Activated CD4-positive, alpha-beta T cell treated with anti-CD3 and anti-CD28 coated beads, Interleukin-2, amount 50 U/mL, for 48 hours (primary cell): ENCODE results near the gene FZD10.

Experiments
- DNase-seq, 2 experiments: peaks; one replicate each; pipeline ENCODE4 v3.0.0-alpha.2; 2020

The FZD10 gene

DNA sequence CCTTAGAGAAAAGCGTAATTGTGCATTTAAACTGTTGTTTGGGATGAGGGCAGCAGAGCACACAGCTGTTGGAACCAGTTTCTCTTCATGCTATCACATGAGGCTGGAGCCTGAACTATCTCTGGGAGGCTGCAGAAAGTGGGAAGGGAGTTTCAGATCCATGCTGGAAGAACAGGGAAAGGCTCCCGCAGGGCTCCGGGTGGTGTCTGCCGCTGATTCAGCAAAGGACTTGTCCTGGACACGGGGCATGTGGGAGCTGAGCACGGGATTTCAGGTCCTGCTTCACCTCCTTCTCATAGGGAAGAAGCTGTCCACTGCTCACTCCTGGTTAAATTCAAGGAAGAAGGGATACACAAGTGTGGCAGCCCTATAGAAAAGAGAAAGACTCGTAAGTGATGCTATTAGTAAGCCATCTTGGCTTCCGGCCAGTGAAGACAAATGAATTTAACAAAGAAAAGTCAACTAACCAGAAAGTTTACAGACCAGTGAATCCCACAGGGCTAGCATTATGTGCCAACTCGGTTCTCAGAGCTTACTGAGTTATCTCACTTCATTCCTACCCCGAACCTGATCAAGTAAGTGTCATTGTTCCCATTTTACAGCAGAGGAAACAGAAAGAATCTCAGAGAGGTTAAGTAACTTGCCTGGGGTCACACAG, 6.7 kb upstream of the FZD10 start:
- no peak for DNase-seq

DNA sequence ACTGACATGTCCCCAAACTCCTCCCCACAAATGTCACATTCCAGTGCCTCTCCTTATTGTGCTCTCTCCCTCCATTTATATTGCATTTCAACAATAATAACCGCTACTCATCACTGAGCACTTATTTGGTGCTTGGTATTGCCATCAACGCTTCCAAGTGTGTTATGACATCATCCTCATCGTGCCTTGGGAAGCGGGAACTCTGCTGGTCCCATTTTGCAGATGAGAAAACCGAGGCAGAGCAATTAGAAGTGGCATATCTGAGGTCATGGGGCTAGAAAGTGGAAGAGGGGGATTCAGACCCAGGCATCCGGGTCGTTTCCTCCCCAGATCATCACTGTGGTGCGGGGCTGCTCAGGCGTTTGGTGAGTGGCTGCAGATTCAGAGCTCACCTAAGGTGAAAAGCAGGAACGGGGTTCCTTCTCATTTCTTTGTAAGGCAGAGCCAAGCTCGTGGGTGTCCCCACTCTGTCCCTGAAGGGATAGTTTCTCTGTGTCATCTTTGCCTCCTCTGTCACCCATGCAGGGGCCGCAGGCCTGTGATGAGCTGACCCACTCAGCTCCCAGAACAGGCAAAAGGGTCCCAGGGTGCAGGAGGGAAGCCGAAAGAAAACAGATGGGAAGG, 5.5 kb upstream of the FZD10 start:
- DNase-seq = no peak

DNA sequence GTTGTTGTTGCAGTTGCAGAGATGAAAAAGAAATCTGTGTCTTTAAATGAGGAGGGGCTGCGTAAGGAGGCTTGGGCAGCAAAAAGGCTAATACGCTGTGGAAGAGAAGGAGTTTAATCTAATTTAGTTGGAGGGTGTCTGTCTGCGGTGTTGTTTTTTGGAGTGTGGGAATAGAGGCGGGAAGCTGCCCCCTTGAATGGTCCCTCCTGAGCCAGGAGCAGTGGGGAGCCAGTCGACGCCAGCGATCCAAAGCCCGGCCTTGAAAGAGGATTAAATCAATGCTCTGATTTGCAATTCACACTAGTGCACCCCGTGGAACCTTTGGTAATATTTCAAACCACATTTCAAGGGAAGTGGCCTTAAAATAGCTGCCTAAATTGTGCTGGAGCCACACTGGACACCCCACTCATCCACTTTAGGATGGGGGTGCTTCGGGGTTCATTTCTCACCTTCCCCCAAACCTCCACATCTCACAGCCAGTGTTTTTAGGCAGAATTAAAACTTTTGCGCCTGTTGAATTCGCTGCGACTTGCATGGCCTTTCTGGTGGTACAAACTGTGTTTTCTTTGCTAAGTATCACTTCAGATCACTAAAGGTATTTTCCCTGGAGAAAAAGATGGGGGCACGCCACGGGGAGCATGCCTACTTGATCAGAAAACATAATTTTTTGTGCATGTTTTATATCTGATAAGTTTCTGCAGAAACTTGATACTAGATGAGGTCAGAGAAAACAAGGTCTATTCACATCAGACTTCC, 4.1 kb upstream of the FZD10 start:
- DNase-seq = no peak

DNA sequence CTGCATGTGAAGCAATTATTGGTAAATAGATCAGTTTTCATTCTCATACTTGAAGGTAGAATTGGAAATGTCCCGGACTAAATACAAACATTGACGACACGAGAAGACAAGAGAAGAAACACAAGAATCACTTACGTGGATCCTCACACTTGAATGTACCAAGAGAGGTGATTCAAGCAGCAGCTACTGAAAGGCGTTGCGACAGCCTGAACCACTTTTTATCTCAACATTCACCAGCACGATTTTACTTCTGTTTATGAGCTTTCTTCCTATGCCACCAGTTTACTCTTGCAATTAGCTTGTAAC, 3.6 kb upstream of the FZD10 start:
- DNase-seq = no peak

DNA sequence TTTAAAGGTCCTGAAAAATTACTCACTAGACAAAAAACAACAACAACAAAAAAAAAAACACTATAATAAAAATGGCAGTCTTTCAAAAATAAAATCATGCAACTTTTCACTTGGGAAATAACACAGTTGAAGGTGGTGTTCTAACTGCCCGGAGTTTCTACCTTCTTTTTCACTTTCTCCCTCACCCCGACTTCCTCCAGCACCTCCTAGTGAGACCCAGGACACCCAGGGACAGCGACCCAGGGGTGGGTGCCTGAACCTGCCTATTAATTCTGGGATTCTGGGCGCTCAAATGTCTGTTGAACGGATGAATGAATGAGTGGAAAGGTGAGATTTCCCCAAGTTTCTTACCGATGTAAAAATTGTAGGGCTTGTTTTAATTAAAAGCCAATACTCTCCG, 2.0 kb upstream of the FZD10 start:
- no peak for DNase-seq

DNA sequence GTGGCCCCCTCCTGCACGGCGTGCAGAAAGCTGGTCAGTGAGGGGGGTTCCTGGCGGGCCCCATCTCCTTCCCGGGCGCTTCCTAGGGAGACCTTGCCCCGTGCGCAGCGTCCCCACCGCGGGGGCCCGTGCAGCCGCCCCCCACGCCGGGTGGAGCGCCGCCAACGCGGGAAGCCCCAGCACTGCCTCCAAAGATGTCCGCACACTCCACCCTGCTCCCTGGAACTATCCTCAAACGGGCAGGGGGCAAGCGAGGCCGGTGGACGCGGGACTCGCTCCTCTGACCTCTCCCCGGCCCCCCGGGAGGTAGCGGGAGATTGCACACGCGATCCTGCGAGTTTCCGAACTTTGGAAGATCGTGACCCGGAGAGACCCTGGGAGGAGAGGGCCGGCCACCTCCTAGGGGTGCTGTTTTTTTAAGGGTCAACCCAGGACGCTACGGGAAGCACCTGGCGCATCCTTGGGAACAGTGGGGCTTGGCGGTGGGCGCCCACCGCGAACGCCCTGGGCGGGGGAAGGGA, 1.5 kb upstream of the FZD10 start:
- no peak for DNase-seq

DNA sequence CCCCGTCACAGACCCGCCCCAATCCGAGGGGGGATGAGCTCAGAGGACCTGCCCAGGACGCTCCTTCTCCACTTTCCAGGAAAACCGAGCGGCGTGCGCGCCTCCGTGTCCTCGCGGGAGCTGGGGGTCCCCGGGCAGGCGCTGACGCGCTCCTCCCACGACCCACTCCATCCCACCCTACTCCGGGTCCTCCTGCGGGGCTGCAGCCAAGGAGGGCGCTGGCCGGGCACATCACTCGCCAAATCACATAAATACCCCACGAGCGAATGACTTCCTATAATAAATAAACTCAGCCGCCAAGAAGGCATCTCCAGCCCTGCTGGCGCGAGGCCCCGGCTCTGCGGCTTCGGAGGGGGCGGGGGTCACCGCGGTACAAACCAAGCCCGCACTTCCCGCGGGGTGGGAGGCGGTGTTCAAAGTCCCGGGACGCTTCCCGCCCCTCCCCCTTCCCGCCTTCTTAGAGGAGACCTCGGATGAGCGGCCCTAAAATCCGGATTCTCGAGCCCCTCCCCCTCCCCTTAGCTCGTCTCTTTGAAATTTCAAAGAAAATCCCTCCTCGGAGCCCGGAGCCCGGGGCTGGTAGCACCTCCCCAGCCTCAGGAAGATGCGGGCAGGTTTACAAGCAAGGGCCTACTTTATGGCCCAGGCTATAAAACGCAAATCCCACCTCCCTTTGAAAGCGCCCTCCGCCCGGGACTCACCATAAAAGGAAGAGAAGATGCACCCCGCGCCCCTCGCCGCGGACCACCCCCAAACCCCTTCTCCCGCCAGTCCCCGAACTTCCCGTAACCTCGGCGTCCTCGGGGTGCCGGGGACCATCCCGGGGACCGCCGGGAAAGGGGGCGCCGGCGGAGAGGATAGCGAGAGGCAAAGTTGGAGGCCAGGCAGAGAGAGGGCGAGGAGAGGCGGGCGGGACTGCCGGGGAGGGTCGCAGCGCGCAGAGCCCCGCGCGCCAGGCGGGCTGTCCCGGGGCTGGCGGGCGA, 712 bp upstream of the FZD10 start:
- no peak for DNase-seq

DNA sequence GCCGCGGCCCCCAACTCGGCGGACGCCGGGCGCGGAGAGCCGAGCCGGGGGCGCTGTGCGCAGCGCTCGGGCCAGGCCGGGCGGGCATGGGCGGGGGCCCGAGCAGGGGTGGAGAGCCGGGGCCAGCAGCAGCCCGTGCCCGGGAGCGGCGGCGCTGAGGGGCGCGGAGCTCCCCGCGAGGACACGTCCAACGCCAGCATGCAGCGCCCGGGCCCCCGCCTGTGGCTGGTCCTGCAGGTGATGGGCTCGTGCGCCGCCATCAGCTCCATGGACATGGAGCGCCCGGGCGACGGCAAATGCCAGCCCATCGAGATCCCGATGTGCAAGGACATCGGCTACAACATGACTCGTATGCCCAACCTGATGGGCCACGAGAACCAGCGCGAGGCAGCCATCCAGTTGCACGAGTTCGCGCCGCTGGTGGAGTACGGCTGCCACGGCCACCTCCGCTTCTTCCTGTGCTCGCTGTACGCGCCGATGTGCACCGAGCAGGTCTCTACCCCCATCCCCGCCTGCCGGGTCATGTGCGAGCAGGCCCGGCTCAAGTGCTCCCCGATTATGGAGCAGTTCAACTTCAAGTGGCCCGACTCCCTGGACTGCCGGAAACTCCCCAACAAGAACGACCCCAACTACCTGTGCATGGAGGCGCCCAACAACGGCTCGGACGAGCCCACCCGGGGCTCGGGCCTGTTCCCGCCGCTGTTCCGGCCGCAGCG, 639 bp downstream of the FZD10 start:
- no peak for DNase-seq

DNA sequence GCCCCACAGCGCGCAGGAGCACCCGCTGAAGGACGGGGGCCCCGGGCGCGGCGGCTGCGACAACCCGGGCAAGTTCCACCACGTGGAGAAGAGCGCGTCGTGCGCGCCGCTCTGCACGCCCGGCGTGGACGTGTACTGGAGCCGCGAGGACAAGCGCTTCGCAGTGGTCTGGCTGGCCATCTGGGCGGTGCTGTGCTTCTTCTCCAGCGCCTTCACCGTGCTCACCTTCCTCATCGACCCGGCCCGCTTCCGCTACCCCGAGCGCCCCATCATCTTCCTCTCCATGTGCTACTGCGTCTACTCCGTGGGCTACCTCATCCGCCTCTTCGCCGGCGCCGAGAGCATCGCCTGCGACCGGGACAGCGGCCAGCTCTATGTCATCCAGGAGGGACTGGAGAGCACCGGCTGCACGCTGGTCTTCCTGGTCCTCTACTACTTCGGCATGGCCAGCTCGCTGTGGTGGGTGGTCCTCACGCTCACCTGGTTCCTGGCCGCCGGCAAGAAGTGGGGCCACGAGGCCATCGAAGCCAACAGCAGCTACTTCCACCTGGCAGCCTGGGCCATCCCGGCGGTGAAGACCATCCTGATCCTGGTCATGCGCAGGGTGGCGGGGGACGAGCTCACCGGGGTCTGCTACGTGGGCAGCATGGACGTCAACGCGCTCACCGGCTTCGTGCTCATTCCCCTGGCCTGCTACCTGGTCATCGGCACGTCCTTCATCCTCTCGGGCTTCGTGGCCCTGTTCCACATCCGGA, 1.4 kb downstream of the FZD10 start:
- no peak for DNase-seq

DNA sequence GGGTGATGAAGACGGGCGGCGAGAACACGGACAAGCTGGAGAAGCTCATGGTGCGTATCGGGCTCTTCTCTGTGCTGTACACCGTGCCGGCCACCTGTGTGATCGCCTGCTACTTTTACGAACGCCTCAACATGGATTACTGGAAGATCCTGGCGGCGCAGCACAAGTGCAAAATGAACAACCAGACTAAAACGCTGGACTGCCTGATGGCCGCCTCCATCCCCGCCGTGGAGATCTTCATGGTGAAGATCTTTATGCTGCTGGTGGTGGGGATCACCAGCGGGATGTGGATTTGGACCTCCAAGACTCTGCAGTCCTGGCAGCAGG, 1.9 kb downstream of the FZD10 start:
- no peak for DNase-seq

DNA sequence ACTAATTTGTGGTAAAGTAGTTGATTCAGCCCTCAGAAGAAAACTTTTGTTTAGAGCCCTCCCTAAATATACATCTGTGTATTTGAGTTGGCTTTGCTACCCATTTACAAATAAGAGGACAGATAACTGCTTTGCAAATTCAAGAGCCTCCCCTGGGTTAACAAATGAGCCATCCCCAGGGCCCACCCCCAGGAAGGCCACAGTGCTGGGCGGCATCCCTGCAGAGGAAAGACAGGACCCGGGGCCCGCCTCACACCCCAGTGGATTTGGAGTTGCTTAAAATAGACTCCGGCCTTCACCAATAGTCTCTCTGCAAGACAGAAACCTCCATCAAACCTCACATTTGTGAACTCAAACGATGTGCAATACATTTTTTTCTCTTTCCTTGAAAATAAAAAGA, 2.7 kb downstream of the FZD10 start:
- no peak for DNase-seq

DNA sequence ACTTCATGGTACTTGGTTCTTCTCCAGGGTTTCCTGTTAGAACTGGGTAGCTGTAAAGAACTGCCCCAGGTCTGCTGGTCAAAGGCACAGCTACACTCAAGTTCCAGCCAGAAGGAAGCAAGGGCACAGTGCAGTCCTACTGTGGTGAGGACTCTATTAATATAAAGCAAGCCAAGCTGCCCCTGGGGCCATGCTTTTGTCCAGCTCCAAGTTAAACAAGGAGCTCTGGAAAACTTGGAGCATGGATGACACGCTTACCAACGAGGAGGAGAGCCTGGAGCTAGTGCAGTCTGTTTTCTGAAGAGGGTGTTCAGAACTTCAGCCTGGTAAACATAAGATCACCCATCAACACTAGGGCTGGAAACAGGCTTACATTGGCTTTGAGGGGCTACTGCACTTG, 4.0 kb downstream of the FZD10 start:
- no peak for DNase-seq

DNA sequence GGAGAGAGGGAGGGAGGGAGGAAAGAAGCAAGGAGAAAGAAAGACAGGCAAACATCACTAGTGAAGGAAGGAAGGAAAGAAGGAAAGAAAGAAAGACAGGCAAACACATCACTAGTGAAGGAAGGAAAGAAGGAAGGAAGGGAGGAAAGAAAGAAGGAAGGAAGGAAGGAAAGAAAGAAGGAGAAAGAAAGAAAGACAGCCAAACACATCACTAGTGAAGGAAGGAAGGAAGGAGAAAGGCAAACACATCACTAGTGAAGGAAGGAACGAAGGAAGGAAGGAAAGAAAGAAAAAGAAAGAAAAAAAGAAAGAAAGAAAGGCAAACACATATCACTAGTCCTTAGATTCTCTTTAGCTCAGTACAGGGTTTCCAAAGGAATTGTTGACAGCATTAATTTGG, 5.3 kb downstream of the FZD10 start:
- DNase-seq = no peak

DNA sequence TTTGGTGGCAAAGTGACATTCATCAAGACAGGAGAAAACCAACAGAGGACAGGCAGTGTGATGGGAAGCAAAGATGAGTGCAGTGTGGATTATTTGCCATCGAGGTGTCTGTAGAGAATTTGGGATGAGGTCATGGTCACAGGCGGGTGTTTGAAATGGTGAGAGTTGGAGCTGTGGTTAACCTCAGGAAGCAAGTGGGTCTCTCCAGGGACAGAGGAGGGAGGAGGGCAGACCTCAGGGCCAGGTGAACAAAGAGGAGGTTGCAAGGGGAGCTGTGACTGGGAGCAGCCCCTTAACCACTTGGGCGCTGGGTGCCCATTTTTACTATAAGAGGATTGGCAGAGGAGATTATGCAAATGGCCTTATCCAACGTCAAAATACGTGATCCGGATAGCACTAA, 7.0 kb downstream of the FZD10 start:
- no peak for DNase-seq

DNA sequence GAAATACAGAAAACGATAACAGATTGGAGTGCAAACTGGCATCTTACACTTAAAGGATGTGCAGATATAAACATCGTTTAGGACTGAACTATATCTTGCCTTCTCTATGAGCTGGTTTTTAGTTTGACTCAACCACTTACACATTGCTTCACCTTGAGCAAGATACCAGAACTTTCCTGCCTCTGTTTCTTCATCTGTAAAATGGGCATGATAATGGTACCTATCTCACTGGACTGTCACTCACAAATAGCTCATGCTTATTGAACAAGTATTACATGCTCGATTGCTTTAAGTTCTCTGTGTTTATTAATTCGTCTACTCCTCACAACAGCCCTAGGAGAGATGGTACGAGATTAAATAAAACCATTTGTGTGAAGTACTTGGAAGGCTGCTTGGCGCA, 7.7 kb downstream of the FZD10 start:
- DNase-seq = no peak

DNA sequence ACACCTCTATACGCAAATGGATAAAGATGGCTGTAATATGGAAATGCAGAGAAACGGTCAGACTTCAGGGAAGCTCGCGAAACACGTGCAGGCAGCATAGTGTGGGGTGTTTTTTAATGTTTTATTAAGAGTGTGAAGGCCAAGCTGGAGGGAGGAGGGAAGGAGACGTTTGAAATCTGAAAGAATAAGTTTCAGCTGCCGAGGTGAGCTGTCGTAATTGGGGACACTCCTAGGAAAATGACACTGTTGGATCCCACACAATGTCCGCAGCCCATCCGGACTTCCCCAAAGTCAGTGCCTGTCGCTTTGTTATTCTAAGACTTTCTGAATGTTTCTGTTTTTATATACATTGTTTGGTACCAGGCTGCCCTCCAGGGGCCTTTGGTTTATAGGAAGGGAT, 8.3 kb downstream of the FZD10 start:
- no peak for DNase-seq

DNA sequence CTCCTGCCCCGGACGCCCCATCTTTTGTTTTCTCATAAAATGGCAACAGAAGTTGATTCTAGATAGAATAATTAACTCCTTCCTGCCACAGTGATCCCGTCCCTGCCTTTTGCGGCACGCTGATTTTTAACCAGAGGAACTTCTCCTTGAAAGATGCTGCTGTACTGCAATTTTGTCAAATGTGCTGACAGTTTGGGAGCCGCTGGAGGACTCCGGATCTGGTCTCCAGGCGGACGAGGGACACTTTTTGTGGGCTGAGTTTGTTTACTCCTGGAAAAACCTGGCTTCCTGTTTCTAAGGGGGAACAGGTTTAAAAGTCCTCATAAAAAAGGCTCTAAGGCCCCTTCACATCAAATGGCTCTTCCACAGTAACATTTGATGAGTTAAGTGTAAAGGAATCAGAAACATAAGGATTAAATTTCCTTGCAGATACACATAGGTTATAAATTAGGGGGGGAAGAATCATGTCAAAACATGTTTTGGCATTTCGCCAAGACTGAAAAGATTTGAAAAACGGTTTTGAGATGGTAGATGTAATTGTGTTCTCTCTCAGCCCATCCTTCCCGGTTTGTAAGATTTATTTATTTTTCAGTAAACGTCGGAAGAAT, 15.5 kb downstream of the FZD10 start:
- DNase-seq = no peak

DNA sequence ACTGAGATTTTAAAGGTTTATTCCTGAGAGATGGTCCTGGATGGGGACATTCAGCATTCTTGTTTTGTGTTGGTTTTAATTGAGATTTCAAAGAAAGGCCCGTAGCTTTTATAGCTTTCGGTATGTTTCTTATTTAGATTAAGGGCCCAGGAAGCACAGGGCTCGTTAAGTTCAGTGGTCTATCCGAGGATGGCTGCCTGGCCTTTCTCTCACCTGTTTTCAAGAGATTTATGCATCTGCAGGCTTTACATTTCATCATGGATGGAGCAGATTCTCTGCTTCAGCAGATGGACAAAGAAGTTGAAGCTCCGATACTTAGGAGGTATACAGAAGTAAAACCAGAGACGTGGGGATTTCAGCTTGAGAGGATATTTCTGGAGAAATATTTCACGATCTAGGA, 16.0 kb downstream of the FZD10 start:
- no peak for DNase-seq

DNA sequence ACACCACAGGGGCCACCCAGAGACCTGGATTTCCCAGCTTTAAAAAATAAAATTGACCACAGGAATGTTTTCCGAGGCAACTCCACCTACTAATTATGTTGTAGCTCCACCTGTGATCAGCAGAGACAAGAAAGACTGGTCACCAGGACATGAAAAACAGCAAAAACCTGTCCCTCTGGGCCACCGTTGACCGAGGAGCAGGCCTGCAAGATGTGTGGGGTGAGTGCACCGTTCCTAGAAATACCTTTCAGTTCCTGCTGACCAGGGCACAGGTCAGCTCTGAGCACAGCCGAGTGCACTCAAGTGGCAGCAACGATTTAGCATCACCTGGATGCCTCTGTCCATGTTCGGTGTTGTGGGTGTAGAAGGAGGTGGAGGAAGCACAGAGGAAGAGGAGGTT, 16.9 kb downstream of the FZD10 start:
- no peak for DNase-seq

DNA sequence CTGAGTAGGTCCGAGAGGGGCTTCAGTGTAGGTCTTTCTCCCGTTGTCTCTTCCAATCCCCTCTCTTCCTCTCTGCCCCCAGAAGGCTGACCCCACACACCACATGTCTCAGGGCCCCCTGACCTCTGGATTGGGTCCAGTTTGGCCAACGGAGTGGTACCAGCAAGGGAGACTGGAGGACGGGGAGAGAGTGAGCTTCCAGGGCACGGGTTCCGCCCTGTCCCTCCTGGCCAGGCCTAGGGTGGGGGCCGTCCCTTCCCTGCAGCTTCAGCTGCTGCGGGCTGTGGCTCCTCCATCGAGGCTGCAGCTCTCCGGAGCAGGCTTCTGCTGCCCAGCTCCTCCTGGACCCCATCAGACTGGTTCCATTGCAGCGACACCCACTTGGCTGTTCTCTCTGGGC, 17.4 kb downstream of the FZD10 start:
- DNase-seq = no peak

DNA sequence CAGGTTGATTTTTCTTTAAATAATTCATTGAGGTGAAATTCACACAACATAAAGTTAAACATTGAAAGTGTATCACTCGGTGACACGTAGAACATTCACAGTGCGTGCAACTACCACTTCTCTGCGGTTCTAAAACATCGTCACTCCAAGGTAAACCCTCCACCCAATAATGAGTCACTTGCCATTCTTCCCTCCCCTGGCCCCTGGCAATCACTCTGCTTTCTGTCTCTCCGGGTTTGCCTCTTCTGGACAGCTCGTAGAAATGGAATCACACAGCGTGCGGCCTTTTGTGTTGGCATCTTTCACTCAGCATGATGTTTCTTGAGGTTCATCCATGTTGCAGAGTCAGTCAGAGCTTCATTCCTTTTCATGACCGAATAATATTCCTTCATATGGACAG, 18.9 kb downstream of the FZD10 start:
- DNase-seq = no peak
